Measurements from ENCODE around the gene MRRF.
"Not testable (repeated sequence)": the region's sequence is repeated elsewhere in the genome, so short reads cannot be mapped to it uniquely, and the experiment has no call there.

The MRRF gene

GRCh38 chr9:122360891-122361290, 96.2 kb downstream of the MRRF start:
- DNase-seq (ENCODE audit: low spot score): no peak

- DNase-seq (ENCODE audit: low spot score): not testable (repeated sequence)
Observed at GRCh38 chr9:122363131-122363530, 98.4 kb downstream of the MRRF start.

- no peak for DNase-seq (ENCODE audit: low spot score)
Observed at GRCh38 chr9:122364117-122364782, 99.6 kb downstream of the MRRF start.

- DNase-seq (ENCODE audit: low spot score): no peak
Observed at GRCh38 chr9:122364783-122365150, 100.1 kb downstream of the MRRF start.

- no peak for DNase-seq (ENCODE audit: low spot score)
Observed at GRCh38 chr9:122366074-122366660, 101.5 kb downstream of the MRRF start.

GRCh38 chr9:122367065-122367464, 102.4 kb downstream of the MRRF start:
- no peak for DNase-seq (ENCODE audit: low spot score)

- no peak for DNase-seq (ENCODE audit: low spot score)
Observed at GRCh38 chr9:122367774-122368460, 103.2 kb downstream of the MRRF start.

GRCh38 chr9:122368642-122369041, 104.0 kb downstream of the MRRF start:
- no peak for DNase-seq (ENCODE audit: low spot score)

GRCh38 chr9:122370303-122370702, 105.6 kb downstream of the MRRF start:
- no peak for DNase-seq (ENCODE audit: low spot score)

- no peak for DNase-seq (ENCODE audit: low spot score)
Observed at GRCh38 chr9:122370869-122371755, 106.4 kb downstream of the MRRF start, which contains the start of gene PTGS1. Gene PTGS1, plus strand, starts transcription at chr9:122371024. Its CDS starts 61 bp downstream, at chr9:122371085.

GRCh38 chr9:122371846-122372245, 107.2 kb downstream of the MRRF start:
- no peak for DNase-seq (ENCODE audit: low spot score)

- DNase-seq (ENCODE audit: low spot score): no peak
Observed at GRCh38 chr9:122372856-122373845, 108.5 kb downstream of the MRRF start.

GRCh38 chr9:122374885-122375420, 110.3 kb downstream of the MRRF start:
- DNase-seq (ENCODE audit: low spot score): no peak

- no peak for DNase-seq (ENCODE audit: low spot score)
Observed at GRCh38 chr9:122376796-122377195, 112.1 kb downstream of the MRRF start.

GRCh38 chr9:122377241-122378164, 112.8 kb downstream of the MRRF start:
- no peak for DNase-seq (ENCODE audit: low spot score)

- DNase-seq (ENCODE audit: low spot score): no peak
Observed at GRCh38 chr9:122378236-122378635, 113.6 kb downstream of the MRRF start.

GRCh38 chr9:122379340-122379739, 114.7 kb downstream of the MRRF start:
- DNase-seq (ENCODE audit: low spot score): no peak

GRCh38 chr9:122380293-122380692, 115.6 kb downstream of the MRRF start:
- DNase-seq (ENCODE audit: low spot score): no peak

Data from globus pallidus (tissue), 1 donor.